GM19035 (cell line): ENCODE results near the gene TBC1D22A.

Experiments used
- ATAC-seq: cut with Tn5 transposase; IDR thresholded peaks from one replicate; pipeline ENCODE4 v1.9.1; 2021; ENCODE audit not compliant: unreplicated experiment

The TBC1D22A gene

DNA sequence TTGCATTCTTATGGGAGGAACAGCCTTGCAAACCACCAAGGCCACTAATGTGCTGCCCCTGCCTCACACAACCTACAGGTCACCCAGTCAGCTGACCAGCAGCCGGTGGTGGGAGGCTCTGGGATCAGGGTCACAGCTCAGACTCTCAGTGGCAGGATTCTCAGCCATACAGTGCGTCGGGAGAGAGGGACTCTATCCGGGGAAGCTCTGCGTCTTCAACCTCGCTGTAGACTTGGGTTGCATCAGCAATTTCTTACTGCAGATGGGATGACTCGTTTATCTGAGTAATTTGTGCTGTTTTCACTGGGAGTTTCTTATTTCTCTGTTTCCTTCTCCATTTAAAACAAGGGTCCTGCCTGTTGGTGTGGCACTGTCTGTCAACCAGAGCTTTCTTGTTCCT lies 257.7 kb downstream of the TBC1D22A start:
- ATAC-seq: no peak

DNA sequence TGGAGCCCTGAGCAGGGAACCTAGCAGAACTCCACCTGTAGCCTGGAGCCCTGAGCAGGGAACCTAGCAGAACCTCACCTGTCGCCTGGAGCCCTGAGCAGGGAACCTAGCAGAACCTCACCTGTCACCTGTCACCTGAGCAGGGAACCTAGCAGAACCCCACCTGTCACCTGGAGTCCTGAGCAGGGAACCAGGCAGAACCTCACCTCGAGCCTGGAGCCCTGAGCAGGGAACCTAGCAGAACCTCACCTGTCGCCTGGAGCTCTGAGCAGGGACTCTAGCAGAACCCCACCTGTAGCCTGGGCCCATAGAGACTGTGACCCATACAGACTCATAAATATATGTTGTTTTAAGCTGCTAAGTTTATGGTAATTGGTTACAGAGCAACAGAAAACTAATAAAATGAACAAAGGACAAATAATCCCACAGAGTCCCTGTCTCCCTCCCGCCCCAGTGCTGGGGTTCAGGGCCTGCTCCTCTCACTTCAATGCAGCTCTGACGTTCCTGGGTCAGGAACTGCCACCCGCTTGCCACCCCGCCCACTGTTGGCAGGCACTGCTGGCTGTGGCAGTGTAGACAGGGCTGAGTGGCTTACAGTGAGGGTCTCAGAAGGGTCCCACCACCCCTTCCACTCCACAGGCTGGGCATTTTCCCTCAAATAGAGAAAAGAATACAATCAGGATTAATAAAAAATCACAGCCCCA lies 259.1 kb downstream of the TBC1D22A start:
- ATAC-seq: no peak

DNA sequence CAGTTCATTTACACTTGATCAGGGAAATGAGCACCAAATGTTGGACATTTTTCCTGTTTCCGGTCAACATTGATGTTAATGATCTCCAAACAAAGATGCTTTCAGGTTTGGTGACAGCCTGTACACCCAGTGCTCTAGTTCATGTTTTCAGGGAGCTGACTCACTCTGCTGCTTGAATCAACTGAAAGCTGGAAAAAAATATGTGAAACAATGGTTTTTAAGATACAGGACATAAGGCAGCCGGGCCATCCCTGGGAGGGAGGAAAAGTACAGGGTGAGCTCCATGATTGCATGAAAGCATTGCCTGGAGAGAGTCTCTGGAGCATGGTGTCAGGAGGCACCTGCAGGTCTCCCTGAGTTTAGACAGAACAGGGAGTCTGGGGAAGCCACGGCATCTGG lies 259.6 kb downstream of the TBC1D22A start:
- ATAC-seq: no peak

DNA sequence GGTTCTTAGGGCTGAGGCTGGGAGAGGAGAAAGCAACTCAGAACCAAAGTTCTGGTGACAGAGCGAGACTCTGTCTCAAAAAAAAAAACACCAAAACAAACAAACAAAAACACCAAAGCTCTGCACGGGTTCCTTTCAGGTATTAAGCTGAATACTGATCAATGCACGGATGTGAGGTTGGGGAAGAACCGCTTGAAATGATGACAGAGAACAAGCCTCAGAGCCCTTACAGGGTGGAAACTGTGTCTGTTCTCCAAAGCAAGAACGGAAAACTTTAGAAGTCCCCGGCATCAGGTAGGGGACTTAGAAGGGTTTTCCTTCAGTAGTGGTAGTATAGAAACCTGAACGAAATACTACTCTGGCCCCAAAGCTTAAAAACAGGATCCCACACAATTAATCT lies 260.0 kb downstream of the TBC1D22A start:
- ATAC-seq: no peak

DNA sequence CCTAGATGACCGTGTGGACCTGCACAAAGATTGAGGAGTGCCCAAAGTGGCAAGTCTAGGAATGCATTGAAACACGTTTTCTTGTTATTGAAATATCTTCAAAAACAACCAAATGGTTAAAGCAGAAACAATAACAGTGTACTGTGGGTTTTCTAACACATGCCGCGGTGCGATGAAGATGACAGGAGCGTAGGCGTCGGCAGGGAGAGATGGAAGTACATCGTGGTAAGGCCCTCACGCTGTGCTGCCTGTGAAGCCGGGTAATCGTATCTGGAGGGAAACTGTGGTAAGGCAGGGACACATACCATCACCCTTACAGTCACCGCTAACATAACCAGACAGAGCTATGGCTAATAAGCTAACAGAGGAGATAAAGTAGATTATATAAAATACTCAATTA lies 261.4 kb downstream of the TBC1D22A start:
- ATAC-seq: no peak

DNA sequence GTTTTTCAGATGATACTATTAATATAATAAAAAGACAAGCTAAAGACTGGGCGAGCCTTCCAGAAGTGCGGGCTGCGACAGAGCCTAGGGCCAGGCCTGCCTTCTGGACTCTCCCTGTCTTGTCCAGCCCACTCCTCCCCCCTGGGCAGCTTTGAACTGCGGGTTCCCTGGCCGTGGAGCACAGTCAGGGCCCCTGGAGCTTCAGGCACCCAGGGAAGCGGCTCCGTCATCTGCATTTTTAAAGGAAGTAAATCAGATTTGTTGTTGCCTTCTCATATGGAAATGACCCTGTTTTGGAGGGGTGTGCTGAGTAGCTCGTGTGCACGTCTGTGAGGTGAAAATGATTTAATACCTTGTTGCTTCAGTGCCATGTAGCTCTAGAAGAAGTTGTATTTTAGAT lies 265.3 kb downstream of the TBC1D22A start:
- ATAC-seq: no peak

DNA sequence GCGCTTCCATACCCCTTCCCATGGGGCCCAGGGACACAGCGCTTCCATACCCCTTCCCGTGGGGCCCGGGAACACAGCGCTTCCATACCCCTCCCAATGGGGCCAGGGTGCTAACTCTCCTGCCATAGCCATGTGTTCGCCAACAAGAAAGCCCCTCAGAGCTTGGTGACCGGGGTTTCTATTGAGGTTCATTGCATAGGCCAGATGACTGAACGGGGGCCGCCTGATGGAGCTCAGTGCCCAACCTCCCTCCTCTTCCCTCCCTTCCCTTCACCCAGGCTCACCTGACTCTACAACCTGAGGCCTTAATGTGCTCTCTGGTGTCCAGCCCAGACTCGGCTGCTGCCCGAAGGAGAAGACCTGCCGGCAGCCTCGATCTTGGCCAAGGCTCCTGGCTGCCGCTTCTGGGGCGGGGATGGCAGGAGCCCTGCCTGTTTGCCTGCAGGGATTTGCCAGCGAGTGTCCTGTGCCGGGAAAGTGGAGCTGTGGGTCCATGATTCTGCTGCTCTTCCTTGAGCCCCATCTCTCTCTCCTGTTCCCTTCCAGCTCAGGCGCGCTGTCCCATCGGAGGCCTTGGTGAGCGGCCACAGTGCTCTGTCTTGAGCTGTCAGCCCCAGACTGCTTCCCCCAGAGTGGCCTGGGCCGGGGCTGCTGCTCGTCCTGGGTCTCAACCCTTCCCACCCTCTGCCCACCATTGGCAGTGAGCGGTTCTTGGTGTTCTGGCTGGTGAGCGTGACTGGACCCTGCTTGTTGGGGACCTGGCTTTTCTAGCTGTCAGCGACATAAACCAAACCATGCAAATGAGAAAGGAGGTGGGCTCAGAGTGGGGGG lies 267.0 kb downstream of the TBC1D22A start:
- no peak for ATAC-seq

DNA sequence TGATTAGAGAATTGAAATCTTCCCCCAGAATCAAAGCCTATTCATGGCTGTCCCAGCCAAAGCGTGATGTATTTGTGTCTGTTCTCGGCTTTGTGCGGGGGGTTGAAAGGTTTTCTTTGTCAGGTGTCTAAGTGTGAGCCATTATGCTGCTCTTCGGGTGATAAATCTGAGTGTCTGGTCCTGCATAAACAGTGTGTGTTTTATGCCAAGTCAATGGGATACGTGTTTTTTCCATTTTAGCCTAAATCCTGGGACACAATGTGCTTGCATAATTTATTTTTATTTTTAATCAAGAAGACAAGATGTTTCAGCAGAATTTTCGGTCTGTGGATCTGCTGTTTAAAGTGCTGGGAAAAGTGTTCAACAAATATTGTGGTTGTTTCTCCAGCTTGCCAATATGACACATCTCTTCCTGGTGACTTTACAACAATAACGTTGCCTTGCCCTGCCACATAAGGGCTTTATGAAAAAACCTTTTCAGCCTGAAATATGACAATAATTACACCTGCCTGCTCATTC lies 267.8 kb downstream of the TBC1D22A start:
- ATAC-seq: no peak

DNA sequence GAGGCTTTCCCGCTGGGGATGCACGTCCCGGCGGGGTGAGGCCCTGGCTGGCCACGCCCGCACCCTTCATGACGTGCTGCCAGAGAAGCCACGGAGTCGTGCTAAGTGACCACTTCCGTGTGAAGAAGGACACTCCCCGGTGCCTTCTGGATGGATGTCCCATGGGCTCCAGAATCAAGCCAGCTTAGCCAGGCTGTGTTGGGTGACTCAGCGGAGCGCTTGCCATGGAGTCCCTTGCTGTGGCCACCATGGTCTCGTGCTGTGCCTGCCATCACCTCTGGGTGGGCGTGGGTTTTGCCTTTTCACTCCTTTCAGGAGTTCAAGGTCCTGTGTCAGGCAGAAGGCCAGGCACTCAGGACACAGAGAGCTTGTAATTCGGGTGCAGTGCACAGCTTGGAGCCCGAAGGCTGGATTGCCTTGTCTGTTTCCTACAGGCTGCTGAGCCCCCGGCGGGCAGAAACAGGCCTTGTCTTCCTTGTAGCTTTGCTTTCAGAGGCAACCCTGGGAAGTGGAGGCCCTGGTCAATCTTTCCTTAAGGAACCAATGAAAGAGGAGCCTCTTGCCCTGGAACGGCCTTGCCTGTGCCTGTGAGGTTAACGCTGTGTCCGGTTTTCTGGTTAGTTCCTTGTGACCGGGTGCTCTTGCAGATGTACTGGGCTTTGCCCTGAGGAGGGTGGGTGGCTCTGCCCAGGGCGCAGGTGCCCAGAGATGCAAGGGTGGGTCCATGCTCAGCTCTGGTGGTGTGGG lies 268.6 kb downstream of the TBC1D22A start:
- no peak for ATAC-seq

DNA sequence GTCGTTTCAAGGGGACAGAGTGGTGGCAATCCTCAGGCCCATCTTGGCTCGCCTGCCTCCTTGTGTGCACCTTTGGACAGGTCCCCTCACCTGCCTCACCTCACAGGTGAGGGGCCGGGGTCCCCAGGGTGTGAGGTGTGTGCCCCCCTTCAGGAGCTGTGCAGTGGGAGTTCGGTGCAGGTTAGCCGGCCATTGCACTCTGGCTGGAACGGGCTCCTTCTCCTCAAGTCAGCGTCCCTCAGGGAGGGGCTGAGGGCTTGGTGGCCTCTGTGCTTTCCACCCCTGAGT lies 269.1 kb downstream of the TBC1D22A start:
- ATAC-seq: no peak

DNA sequence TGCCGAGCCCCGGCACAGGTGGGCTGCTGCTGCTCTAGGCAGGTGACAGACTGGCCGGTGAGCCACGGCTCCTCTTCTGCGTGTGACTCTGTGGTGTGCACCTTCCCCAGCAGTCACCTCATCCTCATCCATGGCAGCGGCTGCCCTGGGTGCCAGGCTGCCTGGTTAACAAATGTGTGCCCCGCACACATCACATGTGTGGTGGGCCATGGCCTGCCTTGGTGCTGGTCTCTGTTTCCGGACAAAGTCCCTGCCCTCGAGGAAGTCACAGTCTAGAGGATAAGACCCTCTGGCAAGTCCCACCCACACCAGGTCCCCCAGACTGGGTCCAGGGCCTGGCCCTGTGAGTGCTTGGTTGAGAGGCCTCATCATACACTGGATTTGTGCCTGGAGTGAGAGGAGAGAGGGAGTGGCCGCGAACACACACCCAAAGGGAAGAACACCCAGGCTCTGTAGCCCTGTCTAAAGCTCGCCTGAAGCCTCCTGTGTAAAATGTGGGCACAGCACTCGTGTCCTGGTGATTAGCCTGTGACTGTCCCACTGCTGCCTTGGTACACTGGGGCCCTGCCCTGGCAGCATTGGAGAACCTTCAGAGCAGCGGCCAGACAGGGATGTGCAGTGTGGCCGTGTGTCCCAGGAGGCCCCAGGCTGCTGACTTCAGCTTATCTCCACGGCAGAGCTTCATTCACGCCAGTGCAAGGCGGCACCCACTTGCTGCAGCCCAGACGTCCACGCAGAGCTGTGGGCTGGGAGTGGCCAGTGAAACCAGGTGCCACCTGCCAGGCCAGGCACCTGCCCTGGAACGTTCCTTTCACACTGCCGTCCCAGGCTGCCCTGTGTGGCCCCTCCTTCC lies 269.9 kb downstream of the TBC1D22A start:
- ATAC-seq: no peak

DNA sequence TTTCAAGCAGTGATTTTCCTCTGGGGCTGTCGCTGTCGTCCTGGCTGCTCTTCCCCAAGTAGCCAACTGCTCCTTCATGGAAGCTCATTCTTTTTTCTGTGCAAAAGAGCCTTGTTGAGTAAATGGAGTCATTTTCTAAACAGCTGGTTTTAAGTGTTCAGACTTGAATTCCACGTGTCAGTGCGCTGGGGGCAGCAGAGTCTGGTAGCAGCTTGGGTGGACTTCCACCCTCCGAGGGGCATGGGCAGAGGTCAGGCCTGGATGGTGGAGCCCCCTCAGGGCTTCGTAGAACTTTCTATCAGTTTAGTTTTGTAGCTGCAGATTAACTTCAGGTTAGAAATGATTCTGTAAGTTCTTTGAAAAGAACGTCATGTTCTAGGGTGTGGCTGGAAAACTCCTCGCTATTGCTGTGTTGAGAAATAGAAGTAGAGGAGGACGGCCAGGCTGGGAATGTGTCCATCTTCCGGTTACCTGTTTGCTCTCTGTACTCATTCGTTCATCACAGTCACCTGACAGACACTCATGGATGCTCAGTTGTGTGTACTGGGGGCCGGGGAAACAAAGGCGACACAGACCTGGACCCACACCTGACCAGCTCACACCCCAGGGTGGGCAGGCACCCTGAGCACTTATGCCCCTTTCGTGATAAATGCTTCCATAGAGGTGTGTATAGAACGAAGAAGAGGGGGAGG lies 270.7 kb downstream of the TBC1D22A start:
- ATAC-seq: no peak

DNA sequence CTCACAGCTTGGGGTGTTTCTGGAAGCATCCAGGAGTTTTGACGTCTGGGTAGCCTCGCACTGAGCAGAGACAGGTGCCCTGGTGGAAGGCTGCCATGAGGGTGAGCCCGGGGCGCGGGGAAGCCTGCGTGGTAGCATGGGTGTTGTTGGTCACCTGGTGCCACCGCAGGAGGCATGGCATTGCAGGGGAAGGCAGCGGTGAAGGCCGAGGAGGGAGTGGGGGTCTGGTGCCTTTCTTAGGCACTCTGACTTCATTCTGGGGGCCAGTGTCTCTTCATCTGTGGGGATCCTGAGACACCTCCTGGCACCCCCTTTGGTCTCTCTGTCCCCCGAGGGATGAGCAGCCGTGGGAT lies 271.2 kb downstream of the TBC1D22A start:
- ATAC-seq: no peak

DNA sequence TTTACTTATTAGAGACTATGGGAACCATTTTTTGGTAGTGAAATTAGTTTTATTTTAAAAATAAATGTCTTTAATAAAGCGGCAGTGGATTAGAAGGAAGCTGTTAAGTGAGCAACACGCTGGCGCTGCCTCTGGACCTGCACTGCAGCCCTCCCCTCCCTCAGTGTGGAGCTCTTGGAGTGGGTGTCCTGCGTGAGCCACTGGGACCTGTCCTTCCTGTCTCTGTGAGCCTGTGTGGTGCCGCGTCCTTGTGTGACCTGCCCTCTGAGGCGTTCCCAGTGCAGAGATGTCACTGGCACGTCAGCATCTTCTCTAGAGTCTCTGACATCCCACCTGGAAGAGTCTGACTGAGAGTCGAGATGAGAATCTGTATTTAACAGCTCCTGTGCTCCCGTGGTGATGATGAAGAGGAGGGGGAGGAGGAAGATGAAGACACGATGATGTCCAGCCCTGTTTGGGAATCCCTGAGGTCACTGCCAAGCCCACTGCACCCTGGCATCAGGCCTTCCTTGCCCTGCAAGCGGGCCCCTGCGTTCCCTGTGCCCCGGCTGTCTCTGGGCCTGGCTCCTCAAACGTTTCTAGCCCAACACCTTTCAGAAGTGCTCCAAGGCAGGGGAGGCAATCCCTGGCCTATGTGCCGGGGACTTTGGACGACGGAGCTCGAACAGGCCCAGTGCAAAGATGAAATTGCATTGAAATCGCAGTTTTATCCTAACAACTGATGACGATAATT lies 271.8 kb downstream of the TBC1D22A start:
- no peak for ATAC-seq

DNA sequence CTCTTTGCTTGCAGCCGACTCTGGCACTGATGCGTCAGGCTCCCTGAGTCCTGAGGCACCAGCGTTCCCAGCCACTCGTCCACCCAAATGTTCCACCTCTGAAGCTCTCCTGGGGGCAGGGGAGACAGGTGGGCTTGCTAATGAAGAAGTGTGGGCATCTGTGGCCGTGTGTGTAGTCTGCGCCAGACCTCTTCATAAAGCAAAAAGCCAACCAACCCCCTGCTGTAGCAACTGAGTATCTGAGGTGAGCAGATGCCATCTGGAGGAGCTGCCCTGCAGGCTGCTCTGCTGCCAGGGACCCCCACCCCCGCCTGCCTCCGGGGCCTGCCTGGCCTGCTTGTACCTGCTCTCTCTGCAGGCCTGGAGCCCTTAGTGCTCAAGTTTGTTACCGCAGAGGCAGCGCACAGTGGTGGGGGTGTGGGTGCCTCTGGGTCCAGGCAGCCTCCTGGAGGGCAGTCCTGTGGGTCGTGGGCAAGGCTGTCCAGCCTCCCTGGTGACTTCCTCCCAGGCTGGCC lies 272.5 kb downstream of the TBC1D22A start:
- ATAC-seq: no peak

DNA sequence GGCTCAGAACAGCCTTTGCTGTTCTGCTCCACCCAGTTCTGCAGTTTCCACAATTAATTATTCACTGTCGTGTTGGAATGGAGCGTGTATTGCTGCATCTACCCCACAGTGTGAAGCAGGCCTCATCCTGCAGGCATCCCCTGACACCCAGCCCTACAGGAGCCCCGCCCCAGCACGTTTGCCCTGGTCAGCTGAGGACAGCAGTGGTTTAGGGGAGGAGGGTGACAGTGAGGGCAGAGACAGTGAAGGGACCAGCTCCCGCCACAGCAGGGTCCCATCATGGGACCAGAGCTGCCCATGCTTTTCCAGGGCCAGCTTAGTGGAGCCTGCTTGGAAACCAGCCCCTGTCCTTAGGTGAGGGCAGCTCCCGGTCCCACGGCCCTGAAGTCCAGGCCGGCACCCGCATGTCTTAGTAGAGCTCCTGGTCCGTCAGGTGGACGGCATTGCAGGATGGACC lies 273.0 kb downstream of the TBC1D22A start:
- ATAC-seq: no peak

DNA sequence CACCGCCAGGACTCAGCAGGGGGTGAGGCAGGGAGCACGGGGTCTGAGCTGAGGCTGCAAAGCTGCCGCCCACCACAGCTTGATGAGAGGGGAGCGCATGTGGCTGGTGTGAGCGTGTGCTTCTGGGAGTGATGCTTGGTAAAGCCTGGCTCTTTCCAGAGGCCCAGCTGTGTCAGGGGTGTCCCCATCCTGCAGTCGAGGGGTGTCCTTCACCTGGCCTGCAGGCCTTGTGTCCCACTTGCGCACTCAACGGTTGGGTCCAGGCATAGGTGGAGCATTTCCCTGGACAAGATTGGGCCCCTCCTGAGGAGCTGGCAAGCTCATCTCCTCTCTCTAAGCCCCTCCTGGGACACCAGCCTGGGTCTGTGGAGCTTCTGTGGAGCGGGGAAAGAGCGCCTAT lies 273.9 kb downstream of the TBC1D22A start:
- no peak for ATAC-seq

DNA sequence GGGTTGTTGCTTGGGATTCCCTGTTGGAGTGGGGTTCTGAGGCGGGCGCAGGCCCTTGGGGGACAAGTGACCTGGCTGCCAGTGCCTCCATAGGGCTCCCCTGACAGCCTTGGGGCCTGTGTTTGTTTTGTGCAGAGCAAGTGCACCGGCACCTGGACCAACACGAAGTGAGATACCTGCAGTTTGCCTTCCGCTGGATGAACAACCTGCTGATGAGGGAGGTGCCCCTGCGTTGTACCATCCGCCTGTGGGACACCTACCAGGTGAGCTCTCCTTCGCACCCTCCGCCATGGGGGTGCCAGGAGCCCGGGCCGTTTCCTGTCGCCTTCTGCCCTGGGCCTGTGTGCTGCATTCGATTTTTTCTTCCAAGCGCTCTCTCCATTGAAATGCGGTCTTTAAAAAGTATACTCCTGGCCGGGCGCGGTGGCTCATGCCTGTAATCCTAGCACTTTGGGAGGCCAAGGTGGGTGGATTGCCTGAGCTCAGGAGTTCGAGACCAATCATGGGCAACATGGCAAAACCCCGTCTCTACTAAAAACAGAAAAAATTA lies 274.6 kb downstream of the TBC1D22A start:
- ATAC-seq: no peak

DNA sequence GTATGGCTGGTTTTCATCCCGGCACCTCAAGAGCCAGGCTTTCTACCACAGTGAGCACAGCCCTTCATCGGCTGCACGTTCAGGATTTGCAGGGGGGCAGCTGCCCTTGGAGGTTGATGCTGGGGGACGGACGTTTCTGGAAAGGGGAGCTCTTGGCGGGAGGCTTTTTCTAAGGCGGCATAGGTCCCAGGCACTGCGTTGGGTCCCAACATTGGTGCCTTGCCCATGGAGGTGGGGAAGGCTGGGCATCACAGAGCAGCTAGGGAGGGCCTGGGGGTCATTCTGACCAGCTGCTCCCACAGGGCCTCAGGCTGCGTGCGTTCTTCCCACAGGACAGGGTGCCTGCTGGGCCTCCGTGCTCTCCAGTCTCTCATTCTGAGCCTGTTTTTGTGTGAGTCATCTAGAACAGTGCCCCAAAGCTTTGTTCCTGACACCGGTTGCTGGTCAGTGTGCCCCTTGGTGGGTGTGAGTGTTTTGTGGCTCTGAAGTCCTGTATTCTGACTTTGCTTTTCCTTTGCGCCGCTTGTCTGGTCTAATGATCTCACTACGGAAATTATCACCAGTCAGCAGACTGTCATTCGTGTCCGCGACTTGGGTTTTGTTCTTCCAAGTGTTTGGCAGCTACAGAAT lies 275.9 kb downstream of the TBC1D22A start:
- ATAC-seq: no peak
